HG03095 (cell line): ENCODE measurements around the gene ZBTB7C.

ENCODE experiments used
- ATAC-seq: cut with Tn5 transposase; IDR thresholded peaks from one replicate; pipeline ENCODE4 v1.9.1; 2021; ENCODE audit warnings: moderate library complexity; ENCODE audit not compliant: unreplicated experiment

ZBTB7C gene

GRCh38 chr18:48219810-48220499 lies 189.2 kb downstream of the ZBTB7C start:
- no peak for ATAC-seq

DNA sequence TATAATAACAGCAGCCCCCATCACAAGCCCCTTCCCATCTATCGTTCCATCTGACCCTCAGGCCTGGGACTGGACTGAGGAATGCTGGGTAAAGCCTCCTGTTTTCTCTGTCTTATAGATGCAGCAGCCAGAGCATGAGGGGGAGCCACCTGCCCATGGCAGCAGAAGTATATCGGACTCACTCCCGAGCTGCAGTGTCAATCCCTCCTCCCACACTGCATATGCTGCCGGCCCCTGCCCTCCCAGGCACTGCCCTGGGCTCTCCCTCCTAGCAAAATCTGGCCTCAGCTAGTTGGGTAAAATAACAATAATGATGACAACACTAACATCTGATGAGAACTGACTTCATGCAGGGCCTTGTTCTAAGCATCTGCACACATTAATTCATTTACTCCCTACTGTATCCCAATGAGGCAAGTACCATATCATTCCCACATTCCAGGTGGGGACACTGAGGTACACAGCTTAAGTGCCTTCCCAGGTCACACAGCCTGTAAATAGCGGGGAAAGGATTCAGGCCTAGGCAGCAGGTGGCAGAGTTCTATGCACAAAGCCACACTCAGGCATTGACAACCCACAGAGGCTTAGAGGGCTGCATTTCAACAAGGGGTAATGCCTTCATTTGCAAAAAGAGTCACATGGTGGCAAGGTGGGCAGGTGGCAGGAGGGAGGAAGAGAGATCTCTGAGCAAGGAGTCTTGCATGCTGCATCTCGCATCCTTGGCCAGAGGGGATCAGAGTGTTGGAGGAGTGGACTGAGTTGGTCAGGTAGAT lies 190.0 kb downstream of the ZBTB7C start:
- no peak for ATAC-seq

DNA sequence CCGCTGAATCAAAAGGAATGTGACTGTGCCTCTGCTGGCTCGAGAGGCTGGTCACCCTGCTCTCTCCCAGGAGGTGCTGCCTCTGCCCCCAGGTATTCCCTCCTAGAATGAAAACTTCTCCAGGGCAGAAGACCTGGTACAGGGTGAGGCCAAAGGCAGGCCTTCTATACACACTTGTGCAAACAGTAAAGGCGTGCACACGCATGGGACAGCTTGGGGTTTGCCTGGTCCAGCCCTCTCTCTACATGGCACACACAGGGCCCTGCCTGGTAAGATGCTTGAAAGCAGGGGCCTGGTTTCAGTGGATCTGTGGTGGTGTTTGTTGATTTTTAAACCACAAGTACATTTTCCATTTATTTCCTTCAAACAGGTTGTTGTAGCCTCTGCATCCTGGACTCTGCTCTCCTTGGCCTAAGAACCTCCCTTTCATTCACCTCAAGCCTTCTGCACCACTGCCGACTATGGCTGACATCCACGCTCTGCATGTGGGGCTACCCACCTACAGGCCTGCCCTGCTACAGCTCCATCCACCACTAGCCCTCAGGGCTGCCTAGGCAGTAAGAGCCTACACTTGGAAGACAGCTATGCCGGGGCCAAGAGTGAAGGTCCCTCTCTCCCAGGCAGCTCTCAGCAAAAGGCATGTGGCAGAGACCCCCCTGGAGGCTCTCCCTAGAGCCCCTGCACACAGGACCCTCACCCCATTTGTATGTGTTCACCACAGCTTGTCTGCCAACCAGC lies 190.7 kb downstream of the ZBTB7C start:
- no peak for ATAC-seq

GRCh38 chr18:48217258-48218250 lies 191.6 kb downstream of the ZBTB7C start:
- no peak for ATAC-seq

GRCh38 chr18:48216639-48217257 lies 192.4 kb downstream of the ZBTB7C start:
- ATAC-seq = no peak

DNA sequence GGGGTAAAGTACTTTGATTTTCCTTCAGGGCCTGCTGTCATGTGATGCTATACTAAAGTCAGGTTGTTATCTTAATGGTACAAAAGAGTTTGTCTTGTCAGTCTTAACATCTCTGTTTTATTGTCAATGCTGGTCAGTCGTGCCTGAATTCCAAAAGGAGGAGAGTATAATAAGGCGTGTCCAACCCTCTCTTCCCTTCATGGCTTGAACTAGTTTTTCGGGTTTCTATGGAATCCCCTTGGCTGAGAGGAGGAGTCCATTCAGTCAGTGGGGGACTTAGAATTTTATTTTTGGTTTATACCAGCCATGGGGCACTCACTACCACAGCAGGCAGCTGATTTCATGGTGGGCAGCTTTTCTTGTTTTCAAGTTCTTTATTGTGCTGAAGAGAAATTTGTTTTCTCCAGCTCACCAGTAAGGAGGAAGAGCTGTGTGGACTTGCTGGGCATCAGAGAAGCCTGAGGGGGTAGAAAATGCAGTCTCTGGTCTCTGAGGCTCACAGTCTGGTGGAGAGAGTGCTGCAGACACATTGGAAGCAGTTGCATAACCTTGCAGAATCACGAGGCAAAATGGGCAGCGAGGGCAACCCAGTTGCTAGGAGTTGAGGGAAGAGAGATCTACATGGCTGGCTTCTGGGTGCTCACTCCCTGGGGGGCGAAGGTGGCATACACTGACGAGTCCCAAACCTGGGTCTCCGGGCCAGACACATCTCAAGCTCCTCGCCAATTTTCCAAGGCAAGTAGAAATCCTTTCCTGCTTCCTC lies 193.1 kb downstream of the ZBTB7C start:
- no peak for ATAC-seq

DNA sequence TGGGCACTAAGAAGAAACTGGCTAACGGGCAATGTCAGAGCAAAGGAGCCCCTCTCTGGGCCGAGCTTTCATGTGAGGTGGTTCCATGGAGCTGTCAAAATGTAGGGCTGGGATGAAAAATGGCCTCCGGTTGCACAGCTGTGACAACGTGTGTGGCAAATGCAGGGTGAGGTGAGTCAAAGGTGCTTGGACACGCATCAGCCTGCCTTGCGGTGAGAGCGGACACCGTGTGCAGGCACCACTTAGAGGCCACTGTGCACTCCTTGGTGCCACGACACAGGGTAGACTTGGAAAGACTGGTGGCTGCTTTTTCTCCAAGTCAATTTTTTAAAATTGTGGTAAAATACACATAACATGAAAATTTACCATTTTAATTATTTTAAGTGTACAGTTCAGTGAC lies 195.4 kb downstream of the ZBTB7C start:
- ATAC-seq = no peak

DNA sequence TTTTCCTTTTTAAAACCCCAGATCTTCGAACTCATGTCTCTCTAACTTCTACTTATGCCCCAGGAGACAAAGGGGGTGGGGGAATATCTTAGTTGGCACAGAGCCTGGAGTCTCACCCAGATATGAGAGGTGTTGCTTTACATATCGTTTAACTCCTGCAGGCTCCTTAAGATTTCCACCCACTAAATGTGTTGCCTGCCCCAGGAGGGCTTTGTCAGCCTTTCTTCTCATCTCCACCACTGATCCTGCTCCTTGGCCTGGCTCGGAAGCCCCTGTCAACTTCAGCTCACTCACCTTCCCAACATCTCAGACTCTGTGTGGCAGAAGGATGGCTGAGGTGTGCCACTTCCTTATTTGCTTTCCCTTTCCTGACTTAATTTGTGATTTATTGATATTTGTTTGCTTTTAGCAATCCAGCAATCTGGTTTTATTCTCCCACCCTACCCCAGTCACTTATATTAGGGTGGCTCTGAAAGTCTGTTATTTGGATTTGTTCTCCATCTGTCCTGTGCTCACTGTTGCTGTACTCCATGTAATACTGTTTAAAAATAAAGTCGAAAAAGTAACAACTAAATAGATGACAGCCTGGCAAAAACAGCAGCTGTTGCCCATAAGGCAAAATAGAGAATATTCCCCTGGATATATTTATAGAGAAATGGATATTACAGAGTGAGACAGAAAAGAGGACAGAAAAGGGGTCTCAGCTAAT lies 200.6 kb downstream of the ZBTB7C start:
- no peak for ATAC-seq

DNA sequence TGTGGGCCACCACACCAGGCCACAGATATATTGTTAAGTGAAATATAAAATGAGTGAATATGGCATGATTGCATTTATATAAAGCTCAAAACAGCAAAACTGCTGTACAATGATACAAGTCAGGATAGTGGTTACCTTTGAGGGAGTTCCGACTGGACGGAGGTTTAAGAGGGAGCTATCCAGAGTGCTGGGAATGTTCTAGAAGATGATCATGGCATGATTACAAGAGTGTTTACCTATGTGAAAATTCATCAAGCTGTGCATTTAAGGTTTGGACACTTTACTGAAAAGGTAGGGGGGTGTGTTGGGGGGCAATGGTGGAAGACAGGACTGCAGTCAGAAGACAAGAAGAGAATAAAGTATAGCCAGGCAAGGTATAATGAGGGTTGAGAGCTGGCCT lies 201.4 kb downstream of the ZBTB7C start:
- ATAC-seq = no peak

DNA sequence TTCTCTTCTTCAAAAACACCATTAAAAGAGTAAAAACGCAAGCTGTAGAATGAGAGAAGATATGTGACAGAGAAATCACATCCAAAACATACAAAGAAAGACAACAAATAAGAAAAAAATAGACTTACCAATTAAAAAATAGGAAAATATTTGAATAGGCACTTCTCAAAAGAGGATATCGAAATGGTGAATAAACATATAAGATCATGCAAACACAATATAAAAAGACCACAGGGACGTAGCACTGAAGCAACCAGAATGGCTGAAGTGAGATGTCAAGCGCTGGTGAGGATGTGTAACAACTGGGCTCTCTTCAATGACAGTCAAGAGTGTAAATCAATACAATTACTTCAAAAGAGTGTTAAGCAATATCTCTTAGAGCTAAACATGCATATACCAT lies 202.3 kb downstream of the ZBTB7C start:
- ATAC-seq = no peak

- ATAC-seq = no peak
Measured at GRCh38 chr18:48203961-48204666, 205.1 kb downstream of the ZBTB7C start.

- no peak for ATAC-seq
Measured at GRCh38 chr18:48203288-48203945, 205.8 kb downstream of the ZBTB7C start.

GRCh38 chr18:48202350-48203260 lies 206.6 kb downstream of the ZBTB7C start:
- no peak for ATAC-seq

DNA sequence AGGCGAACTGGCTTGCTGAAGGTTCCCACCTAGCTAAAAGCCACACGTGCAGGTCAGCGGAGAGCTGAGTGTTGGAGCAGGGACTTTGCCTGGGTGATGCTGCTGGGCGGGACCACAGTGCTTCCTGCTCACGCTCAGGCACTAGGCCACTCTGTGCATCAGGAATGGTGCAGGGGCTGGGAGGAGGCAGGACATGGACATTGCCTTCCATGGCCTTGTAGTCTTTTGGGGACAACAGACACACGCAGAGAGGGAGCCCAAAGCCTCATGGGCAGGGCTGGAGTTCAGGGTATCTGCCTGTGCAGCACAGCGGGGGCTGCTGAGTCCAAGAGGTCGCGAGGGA lies 207.2 kb downstream of the ZBTB7C start:
- no peak for ATAC-seq

GRCh38 chr18:48201337-48202005 lies 207.7 kb downstream of the ZBTB7C start:
- no peak for ATAC-seq

DNA sequence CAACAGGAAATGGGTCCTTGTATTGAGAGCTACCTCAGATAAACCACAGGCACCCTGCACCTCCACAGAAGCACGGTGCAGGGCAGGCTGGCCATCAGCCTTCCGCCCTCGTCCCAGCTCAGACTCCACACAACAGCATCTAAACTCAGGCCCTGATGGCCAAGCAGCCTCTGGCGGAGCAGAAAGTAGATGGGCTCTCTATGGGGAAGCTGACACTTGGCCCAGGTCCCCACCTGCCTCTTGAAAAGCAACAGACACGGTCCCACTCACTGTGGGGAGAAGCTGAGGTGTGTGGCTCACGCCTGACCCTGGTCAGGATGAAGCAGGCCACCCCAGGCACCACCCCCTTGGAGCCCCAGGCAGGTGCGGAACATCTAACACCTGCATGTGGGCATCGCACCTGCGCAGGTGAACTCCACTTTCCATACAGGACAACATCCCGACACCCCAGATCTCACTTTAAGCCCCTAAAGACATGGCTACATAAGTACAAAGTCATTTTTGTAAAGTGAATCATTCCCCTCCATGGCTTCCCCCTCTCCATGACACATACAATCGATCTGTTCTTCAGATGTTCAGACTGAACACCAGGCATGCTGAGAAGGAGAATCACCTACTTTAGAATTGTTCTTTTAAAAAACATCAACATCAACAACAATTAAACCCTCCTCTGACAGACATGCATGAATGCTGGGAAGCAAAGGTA lies 208.4 kb downstream of the ZBTB7C start:
- ATAC-seq = no peak
